ENCODE measurements around the gene C2CD2L.
"Not testable (repeated sequence)": the region's sequence is repeated elsewhere in the genome, so short reads cannot be mapped to it uniquely, and the experiment has no call there.

C2CD2L gene

GRCh38 chr11:119152043-119152442 lies 44.9 kb downstream of the C2CD2L start:
- no peak for DNase-seq (ENCODE audit: low read depth in 2 of 2)

GRCh38 chr11:119152604-119153003 lies 45.5 kb downstream of the C2CD2L start:
- no peak for DNase-seq (ENCODE audit: low read depth in 2 of 2)

- no peak for DNase-seq (ENCODE audit: low read depth in 2 of 2)
Measured at GRCh38 chr11:119153049-119153818, 46.1 kb downstream of the C2CD2L start.

GRCh38 chr11:119154178-119154577 lies 47.0 kb downstream of the C2CD2L start:
- no peak for DNase-seq (ENCODE audit: low read depth in 2 of 2)

- DNase-seq (ENCODE audit: low read depth in 2 of 2) = no peak
Measured at GRCh38 chr11:119155733-119156492, 48.8 kb downstream of the C2CD2L start.

GRCh38 chr11:119156496-119156895 lies 49.4 kb downstream of the C2CD2L start:
- no peak for DNase-seq (ENCODE audit: low read depth in 2 of 2)

- DNase-seq (ENCODE audit: low read depth in 2 of 2) = no peak
Measured at GRCh38 chr11:119157063-119157462, 49.9 kb downstream of the C2CD2L start.

GRCh38 chr11:119158467-119158866 lies 51.3 kb downstream of the C2CD2L start:
- DNase-seq (ENCODE audit: low read depth in 2 of 2) = no peak

GRCh38 chr11:119160151-119160550 lies 53.0 kb downstream of the C2CD2L start:
- no peak for DNase-seq (ENCODE audit: low read depth in 2 of 2)

- no peak for DNase-seq (ENCODE audit: low read depth in 2 of 2)
Measured at GRCh38 chr11:119161871-119162270, 54.7 kb downstream of the C2CD2L start.

GRCh38 chr11:119166368-119167076 lies 59.4 kb downstream of the C2CD2L start:
- DNase-seq (ENCODE audit: low read depth in 2 of 2) = no peak

- DNase-seq (ENCODE audit: low read depth in 2 of 2) = not testable (repeated sequence)
Measured at GRCh38 chr11:119167077-119167458, 59.9 kb downstream of the C2CD2L start.

- DNase-seq (ENCODE audit: low read depth in 2 of 2) = no peak
Measured at GRCh38 chr11:119167933-119168332, 60.8 kb downstream of the C2CD2L start.
